ENCODE data around the gene METTL25B.
"Not testable (repeated sequence)": the region's sequence is repeated elsewhere in the genome, so short reads cannot be mapped to it uniquely, and the experiment has no call there.

The METTL25B gene

GRCh38 chr1:156749419-156750118, 21.3 kb downstream of the METTL25B start:
- DNase-seq: peak in 1 of 2 experiments; percentile 33

- DNase-seq: peak; percentile 74
Measured at GRCh38 chr1:156750191-156750672, 22.0 kb downstream of the METTL25B start.

- peak; percentile 61 to 69 for DNase-seq
Measured at GRCh38 chr1:156750711-156751450, 22.6 kb downstream of the METTL25B start.

- no peak for DNase-seq
Measured at GRCh38 chr1:156751451-156751756, 23.1 kb downstream of the METTL25B start, which contains the start of gene HDGF. HDGF (minus strand) TSS chr1:156751675; CDS start chr1:156751429, 246 bp downstream.

- peak; percentile 98 for DNase-seq
Measured at GRCh38 chr1:156751757-156752481, 23.6 kb downstream of the METTL25B start.

- DNase-seq: no peak
Measured at GRCh38 chr1:156752843-156753482, 24.7 kb downstream of the METTL25B start.

GRCh38 chr1:156754219-156754618, 25.9 kb downstream of the METTL25B start:
- DNase-seq: no peak

- DNase-seq: no peak
Measured at GRCh38 chr1:156755527-156755950, 27.3 kb downstream of the METTL25B start.

- no peak for DNase-seq
Measured at GRCh38 chr1:156756355-156756754, 28.1 kb downstream of the METTL25B start.

- DNase-seq: not testable (repeated sequence)
Measured at GRCh38 chr1:156757572-156758253, 29.4 kb downstream of the METTL25B start.

GRCh38 chr1:156760092-156760795, 32.0 kb downstream of the METTL25B start:
- DNase-seq: no peak

GRCh38 chr1:156760796-156761104, 32.5 kb downstream of the METTL25B start:
- DNase-seq: no peak

- not testable (repeated sequence) for DNase-seq
Measured at GRCh38 chr1:156765136-156765535, 36.9 kb downstream of the METTL25B start.

- no peak for DNase-seq
Measured at GRCh38 chr1:156765666-156766065, 37.4 kb downstream of the METTL25B start.

- DNase-seq: no peak
Measured at GRCh38 chr1:156766298-156767100, 38.2 kb downstream of the METTL25B start.

- peak; percentile 96 to 97 for DNase-seq
Measured at GRCh38 chr1:156767101-156767878, 39.0 kb downstream of the METTL25B start, which contains the start of gene PRCC. PRCC (plus strand) TSS chr1:156767535; CDS start chr1:156767772, 237 bp downstream.

GRCh38 chr1:156767879-156768604, 39.8 kb downstream of the METTL25B start:
- no peak for DNase-seq

GRCh38 chr1:156768610-156769295, 40.5 kb downstream of the METTL25B start:
- no peak for DNase-seq

- DNase-seq: no peak
Measured at GRCh38 chr1:156772222-156772621, 44.0 kb downstream of the METTL25B start.
